GM03348 (cell line): ENCODE data around the gene SLC16A13.

Experiments
- DNase-seq: peaks from one replicate; pipeline ENCODE4 v3.0.0; 2012; ENCODE audit warnings: low spot score

Gene SLC16A13

DNA sequence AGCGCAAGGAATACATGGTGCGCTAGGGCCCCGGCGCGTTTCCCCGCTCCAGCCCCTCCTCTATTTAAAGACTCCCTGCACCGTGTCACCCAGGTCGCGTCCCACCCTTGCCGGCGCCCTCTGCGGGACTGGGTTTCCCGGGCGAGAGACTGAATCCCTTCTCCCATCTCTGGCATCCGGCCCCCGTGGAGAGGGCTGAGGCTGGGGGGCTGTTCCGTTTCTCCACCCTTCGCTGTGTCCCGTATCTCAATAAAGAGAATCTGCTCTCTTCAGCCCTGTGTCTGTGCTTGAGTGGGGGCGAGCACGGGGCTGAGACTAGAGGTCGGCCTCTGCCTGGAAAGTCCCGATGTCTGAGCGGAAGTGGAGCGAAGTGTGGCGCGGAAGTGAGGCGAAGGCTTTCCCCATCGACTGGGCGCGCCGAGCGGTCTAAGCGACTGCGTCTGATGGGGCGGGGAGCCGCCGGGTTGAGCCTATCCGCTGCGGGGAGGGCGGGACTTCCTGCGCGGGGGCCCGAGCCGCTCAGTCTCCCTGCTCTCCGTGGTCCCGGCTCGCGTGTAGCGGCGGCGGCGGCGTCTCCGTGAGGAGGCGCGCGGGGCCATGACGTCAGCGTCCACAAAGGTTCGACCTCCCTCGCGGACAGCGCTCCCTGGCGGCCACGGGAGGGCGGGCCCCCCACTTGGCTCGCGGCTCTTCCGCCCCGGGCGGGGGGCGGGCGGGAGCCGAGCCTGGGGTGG, 21.4 kb upstream of the SLC16A13 start:
- DNase-seq = peak; percentile 97

DNA sequence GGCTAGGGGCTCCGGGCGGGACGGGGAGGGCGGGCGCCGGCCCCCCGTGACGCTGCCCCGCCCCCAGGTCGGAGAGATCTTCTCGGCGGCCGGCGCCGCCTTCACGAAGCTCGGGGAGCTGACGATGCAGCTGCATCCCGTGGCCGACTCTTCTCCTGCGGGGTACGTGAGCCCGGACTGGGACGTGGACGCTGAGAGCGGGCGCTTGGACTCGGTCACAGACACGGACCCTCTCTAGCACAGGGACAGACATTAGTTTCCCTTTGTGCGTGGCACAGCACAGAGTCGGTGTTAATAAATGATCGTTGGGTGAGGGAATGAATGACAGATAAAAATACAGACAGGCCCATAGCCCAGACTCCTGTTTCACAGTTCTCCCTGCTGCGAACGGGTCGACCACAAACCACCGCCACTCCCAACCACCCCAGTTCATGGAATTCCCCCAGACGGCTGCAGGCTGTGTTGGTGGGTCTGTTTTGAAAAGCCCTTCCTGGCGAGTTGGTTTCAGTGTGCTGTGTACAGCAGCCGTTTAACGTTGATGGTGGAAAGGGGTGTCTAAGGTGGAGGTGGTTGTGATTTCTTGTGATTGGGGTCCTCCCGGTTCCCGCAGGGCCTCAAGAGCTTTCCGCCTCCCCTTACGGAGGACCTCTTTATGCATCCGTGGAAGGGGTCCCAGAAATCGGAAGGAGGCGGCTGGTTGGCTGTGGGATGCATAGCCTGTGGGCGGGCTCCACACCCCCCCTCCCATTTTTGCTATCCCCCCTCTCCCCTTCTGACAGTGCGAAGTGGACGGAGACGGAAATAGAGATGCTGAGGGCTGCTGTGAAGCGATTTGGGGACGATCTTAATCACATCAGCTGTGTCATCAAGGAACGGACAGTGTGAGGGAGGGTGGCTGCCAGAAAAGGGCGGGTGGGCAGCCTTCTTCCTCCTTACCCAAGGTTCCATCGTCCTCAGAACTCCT, 20.5 kb upstream of the SLC16A13 start:
- peak; percentile 66 for DNase-seq

DNA sequence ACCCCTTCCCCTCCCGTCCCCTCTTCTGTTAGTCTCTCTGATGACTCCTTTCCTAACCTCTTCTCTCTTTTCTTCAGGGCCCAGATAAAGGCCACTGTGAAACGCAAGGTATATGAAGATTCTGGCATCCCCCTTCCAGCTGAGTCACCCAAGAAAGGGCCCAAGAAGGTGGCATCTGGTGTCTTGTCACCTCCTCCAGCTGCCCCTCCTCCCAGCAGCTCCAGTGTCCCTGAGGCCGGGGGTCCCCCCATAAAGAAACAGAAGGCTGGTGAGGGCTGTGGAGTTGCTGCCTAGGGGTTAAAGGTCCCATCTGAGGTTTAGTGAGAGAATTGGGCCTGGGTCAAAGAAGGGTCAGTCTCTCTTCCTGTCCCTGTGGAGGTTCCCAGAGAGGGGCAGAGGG, 19.4 kb upstream of the SLC16A13 start:
- DNase-seq = no peak

DNA sequence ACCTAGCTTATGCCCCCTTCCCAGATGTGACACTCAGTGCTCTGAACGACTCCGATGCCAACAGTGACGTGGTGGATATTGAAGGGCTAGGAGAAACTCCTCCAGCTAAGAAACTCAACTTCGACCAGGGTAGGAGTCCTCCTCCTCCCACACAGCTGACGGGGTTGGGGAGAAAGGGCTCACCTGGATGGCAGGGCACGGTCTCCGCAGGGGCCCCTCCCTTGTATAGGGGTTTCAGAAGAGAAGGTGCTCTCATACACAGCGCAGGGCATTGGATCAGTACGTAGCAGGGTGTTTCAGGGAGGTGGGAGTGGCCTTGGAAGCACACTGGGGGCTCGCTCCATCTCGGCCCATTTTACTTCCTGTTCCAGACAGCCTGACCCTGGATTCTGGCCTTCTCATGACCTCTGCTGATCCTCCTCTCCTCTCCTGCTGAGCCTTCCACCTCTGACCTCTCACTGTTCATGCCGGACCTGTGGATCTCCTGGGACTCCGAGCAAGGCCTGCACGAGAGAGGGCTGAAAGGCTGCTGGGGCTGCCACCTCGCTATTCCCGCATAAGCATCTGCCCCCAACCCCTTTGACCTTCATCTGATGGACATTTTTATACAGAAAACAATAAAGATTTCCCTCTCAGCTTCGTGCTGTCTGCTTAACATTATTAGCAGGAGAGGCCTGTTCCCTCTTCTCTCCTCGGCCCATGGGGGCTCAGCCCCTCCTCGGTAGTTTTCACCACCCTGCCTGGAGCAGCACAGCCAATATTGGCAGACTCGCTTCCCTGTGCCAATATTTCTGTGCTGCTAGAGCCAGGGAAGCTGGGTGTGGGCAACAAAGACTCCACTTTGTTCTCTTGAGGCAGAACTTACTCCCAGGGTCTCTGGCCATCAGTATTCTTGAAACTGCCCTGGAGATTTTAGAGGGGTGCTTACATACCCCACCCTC, 18.7 kb upstream of the SLC16A13 start:
- DNase-seq = no peak

DNA sequence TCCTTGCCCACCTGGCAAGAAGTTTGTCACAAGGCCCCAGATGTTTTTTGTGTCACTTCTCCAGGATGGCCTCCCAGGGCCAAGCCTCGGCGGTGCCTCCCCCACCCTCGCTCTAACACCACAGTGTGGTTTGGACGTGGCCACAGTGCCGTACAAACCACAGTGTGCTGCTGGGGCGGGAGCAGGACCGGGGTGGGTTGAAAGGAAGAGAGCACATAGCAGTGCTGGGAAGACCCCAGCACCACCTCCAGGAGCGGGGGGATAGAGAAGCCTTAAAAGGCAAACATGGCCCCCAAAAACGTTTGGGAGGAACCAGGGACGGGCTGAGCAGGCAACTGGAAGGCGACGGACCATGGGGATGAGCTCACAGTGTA, 18.0 kb upstream of the SLC16A13 start:
- DNase-seq = no peak

DNA sequence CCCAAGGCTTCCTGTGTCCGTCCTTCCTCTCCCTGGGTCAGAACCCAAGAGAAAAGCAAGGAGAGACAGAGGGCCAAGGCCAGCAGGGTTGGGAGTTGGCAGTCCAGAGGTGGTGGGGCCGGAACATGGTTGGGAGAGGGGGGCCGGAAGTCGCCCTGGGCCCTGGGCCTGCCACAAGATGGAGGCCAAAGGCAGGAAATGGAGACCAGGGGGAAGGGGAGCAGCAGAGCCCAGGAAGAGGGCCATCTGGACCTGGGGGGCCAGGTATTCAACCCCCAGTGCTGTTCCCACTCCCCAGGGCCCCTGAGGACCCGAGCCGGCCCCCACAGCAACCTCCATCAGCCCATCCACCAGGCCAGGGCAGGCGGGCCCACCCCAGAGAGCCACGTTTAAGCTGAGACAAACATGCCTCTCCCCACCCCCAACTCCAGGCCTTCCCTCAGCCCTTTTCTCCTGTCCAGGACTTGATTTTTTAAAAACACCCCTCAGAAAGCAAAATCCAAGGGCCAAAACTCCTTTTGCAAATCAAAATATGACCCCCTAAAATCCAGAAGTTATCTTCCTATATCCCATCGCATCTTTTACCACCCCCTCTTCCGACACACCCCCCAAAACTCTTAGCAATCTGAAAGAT, 17.4 kb upstream of the SLC16A13 start:
- DNase-seq = peak; percentile 59

DNA sequence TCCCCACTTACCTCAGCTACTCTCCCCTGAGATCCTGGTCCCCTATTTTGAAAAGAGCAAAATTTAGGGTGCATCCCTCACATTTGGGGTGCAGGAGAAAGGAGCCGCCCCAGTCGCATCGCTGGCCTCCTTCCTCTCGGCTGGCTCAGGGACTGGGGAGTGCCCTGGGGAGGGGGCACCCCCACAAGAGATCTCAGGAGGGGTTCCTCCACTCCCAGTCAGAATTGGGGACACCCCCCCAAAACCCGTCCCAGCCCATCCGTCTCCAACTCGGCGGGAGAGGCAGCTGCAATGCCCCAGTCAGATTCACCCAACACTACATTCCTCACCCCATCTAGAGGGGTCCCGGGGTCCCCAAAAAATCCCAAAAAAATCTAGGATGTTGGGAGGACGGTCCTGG, 16.4 kb upstream of the SLC16A13 start:
- no peak for DNase-seq

DNA sequence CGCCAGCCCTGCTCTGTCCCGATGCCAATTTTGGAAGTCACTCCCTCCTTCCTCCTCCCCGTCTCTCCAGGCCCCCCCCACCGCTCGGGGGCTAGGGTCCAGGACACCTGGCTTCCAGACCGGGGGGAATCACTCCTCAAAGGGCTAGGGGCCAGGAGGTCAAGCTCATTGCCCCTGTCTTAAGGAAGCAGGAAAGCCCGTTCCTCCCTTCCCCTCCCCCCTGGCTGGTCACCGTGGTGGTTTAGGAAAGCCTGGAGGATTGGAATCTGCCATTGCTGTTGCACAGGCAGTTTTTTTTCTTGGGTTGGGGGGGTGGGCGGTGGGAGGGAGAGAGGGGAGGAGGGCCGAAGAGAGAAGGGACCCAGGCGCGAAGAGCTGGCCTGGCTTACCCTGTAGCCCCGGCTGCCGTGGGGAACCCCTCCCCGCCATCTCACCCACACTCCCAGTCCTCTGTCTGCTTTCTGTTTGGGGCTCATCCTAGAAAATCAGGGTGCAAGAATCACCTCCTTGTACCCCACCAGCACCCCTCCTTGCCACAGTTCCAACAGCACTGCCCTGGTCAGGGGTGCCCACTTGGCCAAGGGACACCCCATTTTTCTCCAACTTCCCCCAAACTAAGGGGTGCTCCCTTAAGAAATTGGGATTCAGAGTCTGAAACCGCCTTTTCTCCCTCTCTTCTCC, 15.8 kb upstream of the SLC16A13 start:
- DNase-seq = peak; percentile 75

DNA sequence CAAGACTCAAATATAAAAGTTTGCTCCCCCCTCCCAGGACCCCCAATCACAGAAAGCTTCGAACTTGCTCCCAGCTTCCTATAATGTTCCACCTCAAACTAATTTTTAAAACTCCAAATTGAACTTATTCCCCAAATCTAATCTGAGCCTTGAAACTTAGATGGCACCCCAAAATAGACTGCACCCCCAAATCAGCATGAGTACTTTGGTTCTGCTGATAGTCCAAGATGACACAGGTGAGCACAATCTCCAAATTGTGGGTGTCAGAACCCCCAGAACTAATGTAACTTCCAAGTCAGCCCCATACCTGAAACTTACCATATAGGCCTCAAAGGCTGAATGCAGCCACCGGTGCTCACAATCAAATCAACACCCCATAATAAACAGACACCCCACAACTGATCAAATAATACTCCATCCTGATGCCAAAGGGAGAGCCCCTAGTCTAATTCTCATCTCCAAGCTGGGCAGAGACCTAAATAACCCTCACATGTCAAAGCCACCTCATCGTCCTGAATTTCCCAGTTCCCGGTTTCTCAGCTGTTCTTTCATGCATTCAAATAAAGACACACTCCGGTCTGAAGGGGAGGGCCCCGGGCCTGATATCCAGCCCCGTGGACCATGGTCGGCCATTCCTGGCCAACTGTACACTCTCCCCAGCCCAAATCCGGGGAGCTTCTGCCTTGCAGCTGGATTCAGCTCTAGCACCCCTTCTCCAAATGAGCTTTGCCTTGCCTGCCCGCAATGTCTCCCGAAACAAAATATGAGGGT, 14.7 kb upstream of the SLC16A13 start:
- no peak for DNase-seq

DNA sequence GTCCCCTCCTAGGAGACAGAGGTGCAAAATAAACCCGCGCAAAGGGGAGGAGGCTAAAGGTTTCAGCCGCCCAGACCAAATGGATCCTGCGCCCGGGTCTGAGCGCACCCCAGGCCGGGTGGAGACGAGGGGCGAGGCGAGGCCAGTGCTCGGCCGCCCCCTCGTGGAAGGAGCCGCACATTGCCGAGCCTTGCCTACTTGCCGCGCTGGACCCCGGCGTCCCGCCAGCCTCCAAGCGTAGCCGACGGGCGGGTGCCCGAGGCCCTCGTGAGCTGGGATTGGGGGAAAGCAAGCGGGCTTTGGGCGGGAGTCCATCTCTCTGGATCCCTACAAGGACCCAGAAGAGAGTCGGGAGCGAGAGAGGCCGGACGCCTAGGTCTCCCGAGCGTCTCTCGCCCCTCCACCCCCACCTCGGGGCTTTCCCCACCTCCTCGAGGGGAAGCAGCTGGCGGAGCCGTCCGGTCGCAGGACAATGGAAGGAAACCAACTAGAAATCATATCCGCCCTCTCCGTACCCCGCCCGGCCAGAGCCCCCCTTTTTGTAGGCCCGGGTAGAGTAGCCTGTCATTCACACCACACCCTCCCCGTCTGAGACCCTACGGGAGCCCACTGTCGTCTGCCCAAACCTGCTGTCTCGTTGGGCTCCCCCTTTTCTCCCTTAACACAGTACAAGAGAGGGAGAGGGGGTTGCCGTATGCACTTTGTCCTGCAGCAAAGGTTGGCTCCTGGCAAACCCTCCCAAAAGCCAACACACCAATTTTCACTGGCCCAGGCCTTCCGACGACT, 13.6 kb upstream of the SLC16A13 start:
- peak; percentile 94 for DNase-seq

DNA sequence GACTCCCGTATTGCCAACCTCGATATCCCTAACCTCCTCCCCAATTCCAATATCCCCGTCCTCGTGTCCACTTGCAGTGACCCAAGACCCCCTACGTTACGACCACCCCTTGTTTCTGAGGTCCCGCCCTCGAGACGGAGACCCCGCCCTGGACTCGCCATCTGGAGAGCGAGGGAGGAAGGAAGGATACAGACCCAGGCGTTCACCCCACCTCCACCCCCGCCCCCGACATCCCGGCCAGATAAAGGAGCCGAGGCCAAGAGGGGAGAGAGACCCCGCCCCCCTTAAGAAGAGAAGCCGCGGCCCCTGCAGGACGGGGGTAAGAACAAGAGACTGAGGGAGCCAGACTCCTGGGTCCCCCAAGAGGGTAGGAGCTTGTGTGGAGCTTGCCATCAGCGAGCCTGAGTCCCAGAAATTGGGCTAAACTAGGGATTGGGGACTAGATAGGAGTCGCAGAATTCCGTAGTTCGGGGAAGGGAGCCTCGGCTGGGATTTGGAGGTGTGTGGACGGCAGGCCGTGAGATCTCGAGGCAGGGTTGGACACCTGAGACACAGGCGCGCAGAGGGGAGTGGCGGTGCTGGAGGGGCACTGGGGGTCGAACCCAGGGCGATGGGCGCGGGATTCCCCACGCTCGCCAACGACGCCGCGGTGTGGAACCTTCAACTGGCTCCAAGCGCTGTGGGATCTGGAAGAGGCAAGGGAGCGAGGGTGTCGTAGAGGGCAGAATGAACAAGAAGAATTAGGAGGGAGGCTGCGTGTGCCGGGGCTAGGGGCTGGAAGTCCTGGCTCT, 12.8 kb upstream of the SLC16A13 start, which contains the start of gene BCL6B:
Gene BCL6B, plus strand, starts transcription at position 270 of the 791 bp plus-strand sequence. CDS start 622 bp downstream, outside the sequence.
- DNase-seq = no peak

DNA sequence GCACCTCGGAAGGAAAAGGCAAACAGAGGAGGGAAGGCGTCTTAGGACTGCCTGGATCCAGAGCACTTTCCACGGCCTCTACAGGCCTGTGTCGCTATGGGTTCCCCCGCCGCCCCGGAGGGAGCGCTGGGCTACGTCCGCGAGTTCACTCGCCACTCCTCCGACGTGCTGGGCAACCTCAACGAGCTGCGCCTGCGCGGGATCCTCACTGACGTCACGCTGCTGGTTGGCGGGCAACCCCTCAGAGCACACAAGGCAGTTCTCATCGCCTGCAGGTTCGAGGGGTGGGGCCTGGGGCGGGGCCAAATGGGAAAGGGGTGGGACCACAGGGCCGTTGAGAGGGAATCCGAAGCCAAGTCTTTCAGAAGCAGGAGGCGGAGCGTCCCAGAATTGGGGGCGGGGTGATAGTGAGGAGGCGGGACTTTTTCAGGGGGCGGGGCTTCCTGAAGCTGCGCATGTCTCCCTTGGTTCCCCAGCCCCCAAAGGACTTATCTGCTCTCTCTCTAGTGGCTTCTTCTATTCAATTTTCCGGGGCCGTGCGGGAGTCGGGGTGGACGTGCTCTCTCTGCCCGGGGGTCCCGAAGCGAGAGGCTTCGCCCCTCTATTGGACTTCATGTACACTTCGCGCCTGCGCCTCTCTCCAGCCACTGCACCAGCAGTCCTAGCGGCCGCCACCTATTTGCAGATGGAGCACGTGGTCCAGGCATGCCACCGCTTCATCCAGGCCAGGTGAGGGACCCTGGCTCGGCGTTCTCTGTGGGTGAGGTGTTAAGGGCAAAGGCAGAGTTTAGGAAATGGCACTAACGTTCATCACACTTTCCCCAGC, 12.0 kb upstream of the SLC16A13 start:
- DNase-seq = peak; percentile 85

DNA sequence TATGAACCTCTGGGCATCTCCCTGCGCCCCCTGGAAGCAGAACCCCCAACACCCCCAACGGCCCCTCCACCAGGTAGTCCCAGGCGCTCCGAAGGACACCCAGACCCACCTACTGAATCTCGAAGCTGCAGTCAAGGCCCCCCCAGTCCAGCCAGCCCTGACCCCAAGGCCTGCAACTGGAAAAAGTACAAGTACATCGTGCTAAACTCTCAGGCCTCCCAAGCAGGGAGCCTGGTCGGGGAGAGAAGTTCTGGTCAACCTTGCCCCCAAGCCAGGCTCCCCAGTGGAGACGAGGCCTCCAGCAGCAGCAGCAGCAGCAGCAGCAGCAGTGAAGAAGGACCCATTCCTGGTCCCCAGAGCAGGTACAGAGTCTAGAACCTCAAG, 11.4 kb upstream of the SLC16A13 start:
- no peak for DNase-seq

DNA sequence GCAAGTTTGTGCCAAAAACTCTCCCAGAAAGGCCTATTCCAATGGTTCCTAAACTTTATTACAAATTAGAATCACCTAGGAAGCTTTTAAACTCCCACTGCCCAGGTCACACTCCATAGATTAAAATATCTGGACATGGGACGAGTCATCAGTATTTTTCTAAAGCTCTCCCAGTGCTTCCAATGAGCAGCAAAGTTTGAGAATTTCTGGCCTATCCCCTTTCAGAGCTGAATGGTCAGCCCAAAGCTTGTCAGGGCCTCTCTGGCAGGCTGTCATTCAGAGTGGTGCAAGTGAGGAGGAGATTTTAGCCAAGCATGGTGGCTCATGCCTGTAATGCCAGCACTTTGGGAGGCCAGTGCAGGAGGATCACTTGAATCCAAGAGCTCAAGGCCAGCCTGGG, 10.6 kb upstream of the SLC16A13 start:
- DNase-seq = no peak

DNA sequence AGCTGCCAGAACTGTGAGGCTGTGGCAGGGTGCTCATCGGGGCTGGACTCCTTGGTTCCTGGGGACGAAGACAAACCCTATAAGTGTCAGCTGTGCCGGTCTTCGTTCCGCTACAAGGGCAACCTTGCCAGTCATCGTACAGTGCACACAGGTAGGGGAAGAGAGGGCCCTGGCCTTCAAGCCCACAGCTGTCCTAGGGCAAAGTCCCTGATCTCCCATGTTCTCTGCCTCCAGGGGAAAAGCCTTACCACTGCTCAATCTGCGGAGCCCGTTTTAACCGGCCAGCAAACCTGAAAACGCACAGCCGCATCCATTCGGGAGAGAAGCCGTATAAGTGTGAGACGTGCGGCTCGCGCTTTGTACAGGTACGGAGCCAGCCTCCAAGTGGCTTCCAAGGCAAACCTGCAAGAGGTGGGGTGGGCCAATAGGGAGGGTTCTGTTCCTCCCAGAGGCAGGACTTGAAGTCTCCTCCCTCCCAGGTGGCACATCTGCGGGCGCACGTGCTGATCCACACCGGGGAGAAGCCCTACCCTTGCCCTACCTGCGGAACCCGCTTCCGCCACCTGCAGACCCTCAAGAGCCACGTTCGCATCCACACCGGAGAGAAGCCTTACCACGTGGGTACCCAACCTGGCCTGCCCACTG, 9.2 kb upstream of the SLC16A13 start:
- DNase-seq = no peak

DNA sequence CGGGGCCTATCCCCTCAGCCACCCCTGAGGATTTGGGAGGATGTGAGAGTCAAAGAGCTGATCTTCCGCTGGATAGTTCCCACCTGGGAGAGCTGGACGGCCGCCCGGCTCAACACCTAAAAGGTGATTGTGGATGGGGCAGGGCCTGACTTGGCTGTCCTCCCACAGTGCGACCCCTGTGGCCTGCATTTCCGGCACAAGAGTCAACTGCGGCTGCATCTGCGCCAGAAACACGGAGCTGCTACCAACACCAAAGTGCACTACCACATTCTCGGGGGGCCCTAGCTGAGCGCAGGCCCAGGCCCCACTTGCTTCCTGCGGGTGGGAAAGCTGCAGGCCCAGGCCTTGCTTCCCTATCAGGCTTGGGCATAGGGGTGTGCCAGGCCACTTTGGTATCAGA, 8.5 kb upstream of the SLC16A13 start:
- no peak for DNase-seq

DNA sequence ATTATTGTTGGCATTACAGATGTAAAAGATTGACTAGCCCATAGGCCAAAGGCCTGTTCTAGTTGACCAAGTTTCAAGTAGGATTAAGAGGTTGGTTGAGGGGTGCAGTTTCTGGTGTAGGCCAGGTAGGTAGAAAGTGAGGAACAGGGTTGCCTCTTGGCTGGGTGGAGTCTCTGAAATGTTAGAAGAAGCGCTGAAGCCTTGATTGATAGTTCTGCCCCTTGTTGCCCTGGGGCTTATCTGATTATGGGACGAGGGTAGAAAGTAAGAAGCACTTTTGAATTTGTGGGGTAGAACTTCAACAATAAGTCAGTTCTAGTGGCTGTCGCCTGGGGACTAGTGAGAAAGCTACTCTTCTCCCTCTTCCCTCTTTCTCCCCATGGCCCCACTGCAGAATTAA, 6.7 kb upstream of the SLC16A13 start:
- no peak for DNase-seq
